GM19239 (cell line): ENCODE data around the gene AFP.

Source experiments
- DNase-seq: peaks from one replicate; pipeline ENCODE4 v3.0.0; 2011; ENCODE audit warnings: low spot score; ENCODE audit not compliant: insufficient read length
- FAIRE-seq: peaks from 2 replicates; lab custom pipeline; 2011; peaks lifted over from hg19 to GRCh38; lab: Jason Lieb, UNC

The AFP gene

GRCh38 chr4:73436674-73437557, 895 bp downstream of the AFP start:
- no peak for DNase-seq

DNA sequence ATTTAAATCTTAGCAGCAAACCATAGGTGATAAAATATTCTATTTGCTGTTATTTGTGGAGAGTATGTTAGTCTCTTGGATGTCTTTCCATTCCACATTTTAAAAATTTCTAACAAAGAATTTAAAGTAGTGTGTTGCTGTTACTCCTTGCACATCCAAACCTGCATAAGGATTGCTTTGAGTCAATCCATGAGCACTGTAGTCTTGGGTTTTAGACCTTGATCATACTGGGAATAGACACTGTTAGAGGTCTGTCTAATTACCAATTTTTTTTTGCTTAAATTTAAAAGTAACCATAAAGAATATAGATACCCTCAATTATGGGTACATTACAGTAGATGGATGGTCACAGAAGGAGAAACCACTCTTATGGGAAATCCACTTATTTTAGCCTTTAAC, 1.5 kb downstream of the AFP start:
- FAIRE-seq: no peak
- DNase-seq: no peak

More at GRCh38 chr4:73436674-73437557, 895 bp downstream of the AFP start:
- no peak for FAIRE-seq

GRCh38 chr4:73438048-73438447, 2.0 kb downstream of the AFP start:
- FAIRE-seq (no peak), DNase-seq (no peak)

DNA sequence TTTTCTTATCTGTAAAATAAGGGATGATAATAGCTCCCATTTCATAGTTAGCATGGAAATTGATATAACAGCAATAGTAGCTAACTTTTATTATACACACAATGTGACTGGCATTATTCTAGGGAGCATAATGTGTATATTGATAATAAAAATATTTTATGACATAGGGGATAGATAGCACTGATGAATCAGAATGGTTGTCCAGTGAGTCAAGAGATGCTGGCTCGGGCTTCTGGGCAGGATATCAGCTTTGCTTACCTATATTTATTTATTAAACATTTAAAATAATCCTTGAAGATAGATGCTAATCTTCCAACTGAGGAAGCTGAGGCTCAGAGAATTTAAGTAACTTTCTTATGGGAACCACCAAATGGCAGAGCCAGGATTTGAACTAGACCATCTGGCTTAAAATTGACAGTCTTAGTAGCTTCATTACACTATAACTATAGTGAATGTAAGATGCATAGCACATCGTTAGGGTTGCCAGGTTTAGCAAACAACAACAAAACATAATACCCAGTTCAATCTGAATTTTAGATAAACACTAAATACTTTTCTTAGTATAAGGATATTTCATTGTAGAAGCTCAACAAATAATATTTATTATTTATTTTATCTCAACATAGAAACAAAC, 2.7 kb downstream of the AFP start:
- no peak for FAIRE-seq
- no peak for DNase-seq

DNA sequence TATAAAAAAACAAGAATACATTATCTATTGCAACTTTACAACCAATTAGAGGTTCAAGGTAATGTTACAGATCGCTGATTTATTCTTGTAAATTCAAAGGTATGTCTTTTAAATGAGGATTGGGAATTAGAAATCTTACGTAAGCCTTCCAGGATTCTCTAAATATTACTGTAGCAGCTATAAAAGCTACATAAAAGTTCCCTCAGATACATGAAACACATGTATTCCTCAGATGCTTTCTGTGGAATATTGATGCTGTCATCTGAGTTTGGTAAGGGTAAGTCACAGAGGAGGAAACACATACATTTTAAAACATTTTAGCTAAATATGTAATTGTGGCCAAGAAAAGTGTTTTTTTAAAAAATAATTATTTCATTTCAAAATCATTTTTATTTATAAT, 3.4 kb downstream of the AFP start:
- no peak for FAIRE-seq
- DNase-seq: no peak

GRCh38 chr4:73439991-73440390, 4.0 kb downstream of the AFP start:
- FAIRE-seq: no peak

GRCh38 chr4:73440653-73441052, 4.6 kb downstream of the AFP start:
- DNase-seq (no peak), FAIRE-seq (no peak)

More at GRCh38 chr4:73439991-73440390, 4.0 kb downstream of the AFP start:
- no peak for DNase-seq

- FAIRE-seq (no peak), DNase-seq (no peak)
Observed at GRCh38 chr4:73442275-73442674, 6.3 kb downstream of the AFP start.

- no peak for FAIRE-seq
- DNase-seq: no peak
Observed at GRCh38 chr4:73443224-73443623, 7.2 kb downstream of the AFP start.

DNA sequence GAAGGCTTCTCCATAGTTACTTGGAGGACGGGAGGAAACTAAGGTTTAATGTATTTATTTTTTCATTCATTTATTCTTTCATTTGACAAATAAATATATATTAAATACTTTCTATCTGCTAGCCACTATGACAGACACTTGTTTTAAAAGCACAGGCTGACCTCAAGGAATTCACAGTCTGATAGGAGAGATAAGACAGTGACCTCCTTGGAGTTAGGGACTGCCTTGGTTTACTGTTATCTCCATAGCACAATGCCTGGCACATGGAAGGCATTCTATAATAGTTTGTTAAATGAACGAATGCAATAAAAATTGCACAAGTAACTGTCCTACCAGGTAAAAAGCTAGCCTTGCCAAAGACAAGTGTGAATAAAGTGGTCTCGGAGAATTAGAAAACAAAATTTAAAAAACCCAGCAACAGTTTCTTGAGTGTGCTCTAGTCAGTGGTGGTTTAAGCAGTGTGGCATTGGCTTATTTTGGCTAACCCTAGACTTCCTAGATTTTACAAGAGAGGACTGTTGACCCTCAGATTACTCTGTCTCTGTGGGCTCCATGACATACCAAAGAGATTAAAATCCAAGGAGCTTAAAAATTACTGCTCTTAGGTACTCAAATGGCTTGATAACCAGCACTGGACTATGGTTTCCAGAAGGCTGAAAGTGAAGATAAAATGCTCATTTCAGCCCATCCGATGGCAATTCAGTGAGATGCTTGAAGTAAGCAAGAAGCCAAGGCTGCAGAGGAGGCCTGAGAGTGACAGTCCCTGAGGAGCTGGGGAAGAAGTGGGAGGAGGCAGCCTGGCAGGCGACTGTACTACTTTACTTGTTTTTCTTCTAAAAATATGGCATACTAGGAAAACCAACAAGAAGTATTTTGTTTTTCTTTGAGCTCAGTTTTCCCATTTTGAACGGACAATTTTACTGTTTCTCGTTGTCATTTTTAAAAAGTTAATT, 9.6 kb downstream of the AFP start:
- no peak for DNase-seq
- FAIRE-seq: peak; percentile 26

GRCh38 chr4:73446336-73446938, 10.4 kb downstream of the AFP start:
- peak; percentile 24 for DNase-seq
- peak; percentile 93 for FAIRE-seq

DNA sequence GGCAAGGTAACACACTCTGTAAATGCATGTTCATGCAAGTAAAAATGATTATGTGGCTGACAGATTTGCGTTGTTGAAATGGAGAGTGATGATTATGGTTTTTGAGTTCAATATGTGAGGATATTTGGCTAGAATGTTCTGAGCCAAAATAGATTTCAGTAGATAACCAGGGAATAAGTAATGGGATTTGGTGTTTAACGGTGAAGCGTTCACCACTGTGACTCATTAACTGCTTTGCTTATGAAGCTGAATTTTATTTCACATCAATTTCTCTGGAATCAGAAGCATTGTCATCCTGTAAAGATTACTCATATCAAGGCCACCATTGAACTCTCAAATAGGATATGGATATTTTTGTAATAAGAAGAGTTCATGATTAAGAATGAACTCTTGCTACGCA, 11.7 kb downstream of the AFP start:
- FAIRE-seq (no peak), DNase-seq (no peak)

GRCh38 chr4:73448448-73449203, 12.6 kb downstream of the AFP start:
- no peak for DNase-seq
- no peak for FAIRE-seq

GRCh38 chr4:73450398-73451004, 14.5 kb downstream of the AFP start:
- FAIRE-seq: no peak

DNA sequence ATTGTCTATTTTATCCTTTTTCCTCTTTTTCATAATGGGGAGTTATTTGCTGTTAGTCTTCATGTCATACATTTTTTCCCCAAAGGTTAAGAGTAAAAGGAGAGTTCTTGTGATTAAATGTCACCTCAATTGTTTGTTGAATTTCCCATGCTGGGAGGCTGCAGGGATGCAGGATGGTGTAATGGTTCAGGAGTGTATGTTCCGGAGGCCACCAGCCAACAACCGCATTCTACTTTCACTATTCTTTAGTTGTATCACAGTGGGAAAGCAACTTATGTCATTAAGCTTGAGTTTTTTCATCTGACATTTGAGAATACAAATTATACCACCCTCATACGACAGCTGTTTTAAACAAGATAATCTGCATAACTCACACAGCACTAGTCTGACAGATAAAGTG, 15.4 kb downstream of the AFP start:
- DNase-seq (no peak), FAIRE-seq (no peak)

More at GRCh38 chr4:73450398-73451004, 14.5 kb downstream of the AFP start:
- DNase-seq: no peak

DNA sequence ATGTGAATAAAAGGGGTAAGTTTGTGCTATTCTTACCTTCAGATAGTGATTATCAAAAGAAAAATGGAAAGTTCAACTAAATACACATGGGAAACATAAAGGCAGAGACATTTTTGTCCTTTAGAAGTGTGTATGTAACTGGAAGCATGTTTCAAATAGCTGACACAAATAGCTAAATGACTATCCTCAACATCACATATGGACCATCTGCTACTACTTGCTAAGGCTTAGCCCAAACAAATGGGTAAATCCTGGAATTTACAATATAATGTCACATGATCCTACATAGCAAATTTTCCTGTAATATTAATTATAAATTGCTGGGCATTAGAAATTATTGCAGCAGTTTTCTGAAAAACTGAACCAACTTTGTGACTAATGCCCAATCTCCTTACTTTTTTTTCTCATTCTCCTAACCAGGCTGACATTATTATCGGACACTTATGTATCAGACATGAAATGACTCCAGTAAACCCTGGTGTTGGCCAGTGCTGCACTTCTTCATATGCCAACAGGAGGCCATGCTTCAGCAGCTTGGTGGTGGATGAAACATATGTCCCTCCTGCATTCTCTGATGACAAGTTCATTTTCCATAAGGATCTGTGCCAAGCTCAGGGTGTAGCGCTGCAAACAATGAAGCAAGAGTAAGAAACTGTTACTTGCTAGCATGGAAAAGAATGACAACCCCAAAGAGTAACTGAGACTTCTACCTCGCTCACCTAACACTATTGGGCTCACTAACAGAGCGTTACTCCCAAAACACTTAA, 16.1 kb downstream of the AFP start:
- FAIRE-seq: no peak
- DNase-seq: no peak

DNA sequence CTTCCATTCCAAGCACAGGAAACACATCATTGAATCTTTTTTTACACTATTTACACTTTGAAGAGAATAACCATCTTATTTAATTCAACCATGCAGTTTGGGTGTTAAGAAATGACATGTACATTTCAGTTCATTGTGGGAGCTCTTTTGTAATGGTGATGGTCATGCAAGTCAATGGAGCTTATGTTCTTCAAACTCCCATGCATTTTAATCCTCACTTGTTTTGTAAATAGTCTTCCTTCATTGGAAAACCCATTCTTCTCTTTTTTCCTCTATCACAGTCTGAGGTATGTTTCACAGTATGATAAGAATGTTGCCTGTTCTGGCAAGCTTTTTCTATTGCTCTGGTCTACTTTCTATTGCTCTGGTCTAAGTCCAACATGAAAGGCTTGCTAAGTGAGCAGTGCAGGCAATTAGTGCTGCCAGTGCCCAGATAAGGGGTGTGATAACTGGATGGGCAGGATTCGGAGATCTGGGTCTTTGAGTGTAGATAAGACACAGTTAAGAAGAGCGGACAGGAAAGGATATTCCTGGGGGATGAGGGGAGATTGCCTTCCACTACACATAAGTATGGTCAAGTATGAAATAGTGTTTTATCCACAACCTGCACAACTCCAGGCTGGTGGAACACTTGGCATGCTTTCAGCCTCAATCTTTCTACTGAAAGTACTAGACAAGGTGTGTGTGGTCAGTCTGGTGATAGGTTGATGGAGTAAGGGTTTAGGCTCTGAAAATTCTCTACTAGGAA, 17.1 kb downstream of the AFP start:
- FAIRE-seq (no peak), DNase-seq (no peak)

DNA sequence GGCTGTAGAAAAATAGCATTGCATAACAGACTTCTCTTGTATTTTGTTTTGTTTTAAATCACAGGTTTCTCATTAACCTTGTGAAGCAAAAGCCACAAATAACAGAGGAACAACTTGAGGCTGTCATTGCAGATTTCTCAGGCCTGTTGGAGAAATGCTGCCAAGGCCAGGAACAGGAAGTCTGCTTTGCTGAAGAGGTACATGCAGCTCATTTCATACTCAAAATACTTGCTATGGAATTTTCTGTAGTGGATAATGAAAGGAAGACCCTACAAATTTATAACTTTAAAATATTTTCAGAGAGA, 17.6 kb downstream of the AFP start:
- DNase-seq (no peak), FAIRE-seq (no peak)
